ENCODE results near the gene LGALS3.

LGALS3 gene

DNA sequence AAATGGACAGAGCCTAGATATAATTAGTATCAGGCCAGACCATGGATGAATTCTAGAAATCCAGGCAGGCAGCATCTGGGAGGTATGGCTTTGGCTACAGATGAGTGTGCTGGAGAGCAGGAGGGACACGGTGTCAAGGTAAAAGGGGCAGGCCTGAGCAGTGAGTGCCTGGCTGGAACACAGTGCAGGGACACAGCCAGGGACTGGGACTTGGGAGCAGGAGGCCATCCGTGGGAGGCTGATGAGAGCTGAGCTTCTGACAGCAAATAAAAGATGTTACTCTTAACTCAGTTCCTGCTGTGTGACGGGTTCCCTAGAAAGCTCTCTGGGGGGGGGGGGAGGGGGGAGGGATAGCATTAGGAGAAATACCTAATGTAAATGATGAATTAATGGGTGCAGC, 13.6 kb upstream of the LGALS3 start:
- DNase-seq (ENCODE audit: low read depth) = no peak

DNA sequence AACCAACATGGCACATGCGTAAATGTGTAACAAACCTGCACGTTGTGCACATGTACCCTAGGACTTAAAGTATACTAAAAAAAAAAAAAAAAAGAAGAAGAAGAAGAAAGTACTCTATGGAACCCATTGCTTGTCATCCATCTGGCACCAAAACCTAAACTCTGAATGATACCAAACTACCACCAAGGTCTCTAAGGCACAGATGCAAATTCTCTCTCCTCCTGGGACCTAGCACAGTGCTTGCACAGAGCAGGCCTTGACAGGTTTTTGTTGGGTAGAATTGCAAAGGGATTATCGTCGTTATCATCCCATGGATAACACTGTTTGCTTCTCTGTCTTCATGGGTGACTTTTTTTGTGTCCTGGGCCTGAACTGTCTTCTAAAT, 13.2 kb upstream of the LGALS3 start:
- DNase-seq (ENCODE audit: low read depth) = no peak

DNA sequence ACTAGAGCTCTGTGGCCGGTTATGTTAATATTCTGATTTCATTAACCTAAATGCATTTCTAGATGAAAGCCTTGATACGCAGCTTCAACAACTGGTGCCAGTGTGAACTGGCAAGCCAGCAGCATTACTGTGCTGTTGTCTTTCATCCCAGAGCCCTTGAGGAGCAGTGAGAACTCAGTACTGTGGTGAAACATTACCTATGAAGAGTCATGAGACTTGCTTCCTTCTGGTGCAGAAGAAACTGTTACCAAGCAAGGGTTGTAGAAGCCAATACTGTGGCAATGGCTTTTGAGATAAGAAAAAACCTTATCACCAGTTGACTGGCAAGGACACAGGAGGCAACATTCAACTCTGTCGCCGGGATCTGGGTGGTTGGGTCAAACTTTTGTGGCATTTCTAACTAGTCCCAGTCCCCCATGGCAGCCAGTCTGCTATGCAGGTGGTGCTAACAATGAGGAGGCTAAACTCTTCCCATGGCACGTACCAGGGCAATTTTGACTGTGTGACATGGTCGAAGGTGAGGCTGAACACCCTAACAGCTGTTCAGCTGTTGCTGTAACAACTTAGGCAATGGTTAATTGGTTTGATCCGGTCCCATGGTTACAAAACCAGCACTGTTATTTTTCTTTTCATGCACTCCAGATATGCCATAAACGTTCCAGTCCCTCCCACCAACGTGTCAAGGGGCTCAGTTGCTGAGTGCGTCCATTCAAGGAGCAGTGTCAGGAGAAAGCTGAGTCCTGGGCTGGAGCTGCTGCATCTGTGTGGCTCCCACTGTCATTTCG, 12.6 kb upstream of the LGALS3 start:
- DNase-seq (ENCODE audit: low read depth) = no peak

DNA sequence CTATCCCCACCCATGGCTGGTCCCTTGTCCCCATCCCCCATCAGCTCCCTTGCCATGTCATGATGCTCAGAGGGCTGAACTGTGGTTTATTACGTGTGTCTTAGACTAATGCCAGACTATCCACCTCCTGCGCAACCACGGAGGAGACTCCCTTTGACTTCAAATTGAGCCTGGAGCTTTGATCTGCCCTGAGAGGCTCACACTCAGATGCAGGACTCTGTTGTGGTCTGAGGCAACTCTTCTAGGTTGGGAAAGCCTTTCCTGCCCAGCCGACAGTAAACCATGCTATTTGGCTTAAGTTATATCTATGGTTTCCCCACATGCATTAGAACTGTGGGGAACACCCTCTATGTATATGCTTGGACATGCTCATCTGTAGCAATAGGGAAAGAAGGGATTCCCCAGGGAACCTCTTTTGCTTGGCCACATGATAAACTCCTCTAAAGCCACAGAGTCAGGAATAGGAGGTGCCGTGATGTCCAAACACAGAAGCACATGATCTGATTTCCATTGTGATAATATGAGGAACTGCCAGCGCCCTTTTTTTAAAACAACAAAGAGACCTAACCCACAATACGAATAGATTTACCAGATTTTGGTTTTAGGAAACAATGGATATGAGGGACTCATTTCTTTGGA, 11.1 kb upstream of the LGALS3 start:
- no peak for DNase-seq (ENCODE audit: low read depth)

DNA sequence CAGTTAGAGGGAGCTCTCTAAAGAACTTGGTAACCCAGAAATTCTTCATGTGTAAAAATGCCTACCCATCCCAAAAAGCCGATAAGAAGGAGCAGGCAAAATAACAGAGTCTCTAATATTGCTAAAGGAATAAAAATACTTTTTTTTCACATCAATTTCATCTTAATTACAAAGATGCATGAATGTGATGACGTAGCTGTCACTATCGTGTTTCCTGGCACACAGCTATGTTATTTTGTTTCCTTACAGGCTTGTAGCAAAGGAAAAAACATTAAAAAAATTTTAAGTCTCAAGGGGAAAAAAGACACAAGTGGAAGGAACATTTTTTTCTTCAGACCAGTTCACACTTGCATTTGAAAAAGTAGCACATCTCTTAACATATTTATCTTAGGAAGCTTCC, 10.3 kb upstream of the LGALS3 start:
- DNase-seq (ENCODE audit: low read depth) = no peak

DNA sequence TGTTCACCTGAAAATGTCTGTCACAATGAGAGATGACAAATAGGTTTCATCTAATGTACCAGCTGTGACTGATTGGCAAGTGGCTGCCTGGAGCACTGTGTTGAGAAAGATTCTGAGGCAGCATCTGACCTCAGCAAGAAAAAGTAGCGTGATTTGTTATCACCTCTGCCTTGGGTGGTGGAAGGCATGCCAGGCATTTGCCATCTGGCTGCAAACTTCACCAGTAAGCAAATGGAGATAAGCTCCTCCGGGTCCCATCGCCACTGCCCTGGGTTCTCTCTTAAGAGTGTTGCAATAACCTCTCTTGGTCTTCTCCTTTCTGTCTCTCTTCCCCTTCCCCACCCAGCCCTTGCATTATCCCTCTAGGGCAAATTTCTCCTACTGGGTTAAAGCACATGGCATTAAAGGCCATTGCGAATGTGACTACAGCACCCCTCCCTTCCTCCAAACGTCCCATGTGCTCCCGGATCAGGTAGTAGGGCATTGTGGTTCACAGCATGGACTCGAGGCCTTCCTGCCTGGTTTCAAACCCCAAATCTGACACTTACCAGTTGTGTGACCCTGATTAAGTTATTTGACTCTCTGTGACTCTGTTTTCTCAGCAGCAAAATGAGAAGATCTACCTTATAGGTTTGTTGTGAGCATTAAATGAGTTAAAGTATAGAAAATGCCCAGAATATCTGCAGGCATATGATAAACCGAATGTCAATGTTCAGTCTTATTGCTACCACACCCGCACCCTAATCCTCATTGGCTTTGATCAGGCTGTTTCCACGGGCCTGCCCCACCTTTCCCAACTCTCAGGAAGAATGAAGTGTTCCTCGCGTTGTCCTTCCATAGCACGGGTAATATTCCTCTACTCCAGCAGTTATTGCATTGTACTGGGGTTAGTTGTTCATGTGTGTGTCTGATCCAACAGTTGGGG, 8.2 kb upstream of the LGALS3 start:
- no peak for DNase-seq (ENCODE audit: low read depth)

DNA sequence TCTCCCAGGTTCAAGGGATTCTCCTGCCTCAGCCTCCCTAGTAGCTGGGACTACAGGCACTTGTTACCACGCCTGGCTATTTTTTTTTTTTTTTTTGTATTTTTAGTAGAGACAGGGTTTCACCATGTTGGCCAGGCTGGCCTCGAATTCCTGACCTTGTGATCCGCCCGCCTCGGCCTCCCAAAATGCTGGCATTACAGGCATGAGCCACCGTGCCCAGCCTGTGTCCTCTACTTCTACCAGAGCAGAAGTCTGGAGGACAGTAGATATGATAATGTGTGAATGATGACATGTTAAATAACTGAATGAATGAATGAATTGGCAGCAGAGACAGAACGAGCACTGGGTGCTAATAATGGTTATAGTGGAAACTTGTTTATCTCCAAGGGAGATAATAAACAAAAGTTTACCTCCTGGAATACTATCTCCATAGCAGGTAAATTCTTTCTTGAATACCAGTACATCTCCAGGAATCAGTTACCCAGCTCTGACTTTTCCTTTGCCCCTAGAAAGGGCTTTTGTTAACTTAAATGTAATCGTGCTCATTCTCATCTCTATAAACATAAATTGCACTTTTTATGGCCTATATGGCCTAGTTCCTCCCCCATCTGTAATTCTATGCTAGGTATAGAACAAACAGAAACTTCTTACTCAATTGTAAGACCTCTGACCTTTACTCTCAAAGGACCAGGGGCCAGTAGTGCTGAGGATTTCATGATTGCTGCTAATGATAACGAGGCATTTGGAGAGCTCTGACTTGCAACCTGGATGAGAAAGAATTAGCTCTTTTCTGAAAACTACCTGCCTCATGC, 7.2 kb upstream of the LGALS3 start:
- DNase-seq (ENCODE audit: low read depth) = no peak

DNA sequence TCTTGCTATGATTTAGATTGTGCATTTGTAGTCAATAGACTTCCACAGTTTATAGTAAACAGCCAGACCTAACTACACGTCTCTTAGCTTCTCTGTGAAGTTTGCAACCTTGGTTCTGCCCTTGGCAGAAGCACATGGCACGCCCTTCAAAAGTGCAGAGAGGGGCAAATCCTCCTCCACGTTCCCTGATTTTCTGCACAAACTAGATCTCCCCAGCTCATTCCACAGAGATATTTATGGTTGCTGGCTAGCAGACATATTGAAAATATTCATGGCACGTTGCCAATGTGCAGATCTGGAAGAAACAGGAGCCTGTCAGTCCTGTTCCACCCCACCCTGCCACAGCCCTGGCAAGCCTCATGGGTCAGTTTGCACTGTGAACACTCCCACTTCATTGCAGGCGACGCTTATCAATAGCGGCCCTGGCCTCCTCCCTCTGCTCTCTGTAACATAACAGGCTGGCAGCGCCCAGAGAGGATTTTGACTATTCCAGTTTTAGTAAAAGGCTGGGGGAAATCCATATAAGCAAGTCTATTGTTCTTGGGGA, 6.5 kb upstream of the LGALS3 start:
- DNase-seq (ENCODE audit: low read depth) = no peak

DNA sequence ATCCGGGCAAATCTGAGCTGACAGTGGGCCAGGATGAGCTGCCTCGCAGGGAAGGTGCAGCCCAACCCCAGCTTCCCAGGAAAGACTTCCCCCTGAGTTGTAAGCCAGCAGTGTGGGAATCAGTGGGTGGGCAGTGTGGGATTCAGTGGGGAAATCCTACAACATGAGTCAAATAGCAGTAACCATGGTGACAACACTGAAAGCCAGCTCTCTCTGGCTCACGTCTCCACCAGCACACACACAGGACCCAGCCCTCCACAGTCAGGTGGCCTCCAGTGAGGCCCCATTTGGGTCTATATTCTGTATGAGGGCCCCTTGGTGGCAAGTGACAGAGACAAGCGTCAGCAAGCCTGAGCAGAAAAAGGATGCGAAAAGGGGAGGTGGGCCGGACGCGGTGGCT, 6.0 kb upstream of the LGALS3 start:
- DNase-seq (ENCODE audit: low read depth) = no peak

DNA sequence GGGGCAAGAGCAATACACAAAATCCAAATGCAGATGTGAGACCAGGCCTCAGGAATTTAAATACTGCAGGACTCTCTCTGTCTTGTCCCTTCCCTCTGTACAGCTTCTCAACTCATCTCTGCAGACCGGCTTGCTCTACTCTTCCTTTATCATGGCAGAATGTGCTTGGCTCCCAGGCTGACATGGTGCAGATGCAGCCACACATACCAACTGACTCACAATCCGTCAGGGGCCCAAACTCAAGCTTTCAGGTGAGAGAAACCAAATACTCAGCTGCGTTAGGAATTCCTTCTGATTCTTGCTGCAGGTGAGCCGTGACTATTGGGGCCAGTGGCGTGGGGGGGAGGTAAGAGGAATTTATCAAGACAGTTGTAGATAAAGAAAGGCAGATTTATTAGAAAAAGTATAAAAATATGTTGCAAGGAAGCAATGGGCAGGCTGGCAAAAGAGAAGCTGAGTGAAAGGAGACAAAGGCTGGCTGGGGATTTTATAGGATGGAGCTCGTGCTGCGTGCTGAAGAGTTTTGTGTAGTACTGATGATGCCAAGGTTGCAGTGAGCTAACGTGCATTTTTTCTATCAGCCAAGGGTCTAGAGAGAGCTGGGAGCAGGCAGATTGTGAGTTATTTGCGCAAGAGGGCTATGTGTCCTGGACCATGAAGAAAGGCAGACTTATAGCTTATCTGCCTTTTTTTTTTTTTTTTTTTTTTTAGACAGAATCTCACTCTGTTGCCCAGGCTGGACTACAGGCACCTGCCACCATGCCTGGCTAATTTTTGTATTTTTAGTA, 5.0 kb upstream of the LGALS3 start:
- DNase-seq (ENCODE audit: low read depth) = no peak

DNA sequence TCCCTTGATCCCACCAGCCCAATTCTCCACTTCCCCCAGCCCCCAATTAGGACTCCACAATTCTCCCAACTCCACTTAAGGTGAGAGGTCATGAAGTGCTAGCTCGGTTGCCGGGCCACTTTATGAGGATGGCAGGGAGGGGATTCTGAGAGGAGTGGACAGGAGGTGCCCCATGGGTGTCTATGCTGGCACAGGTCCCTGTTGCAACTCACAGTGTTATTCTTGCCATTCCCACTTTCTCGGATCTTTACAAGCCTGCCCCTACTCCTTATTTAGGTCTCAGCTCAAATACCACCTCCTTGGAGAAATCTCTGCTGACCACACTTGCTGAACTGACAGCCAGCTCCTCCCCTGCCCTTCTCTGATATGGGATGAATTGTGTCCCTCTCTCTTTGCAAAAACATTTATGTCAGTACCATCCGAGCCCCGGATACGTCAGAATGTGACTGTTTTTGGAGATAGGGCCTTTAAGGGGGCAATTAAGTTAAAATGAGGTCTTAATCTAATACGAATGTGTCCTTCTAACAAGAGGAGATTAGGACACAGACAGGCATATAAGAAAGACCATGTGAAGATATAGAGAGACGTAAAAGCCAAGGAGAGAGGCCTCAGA, 4.2 kb upstream of the LGALS3 start:
- no peak for DNase-seq (ENCODE audit: low read depth)

DNA sequence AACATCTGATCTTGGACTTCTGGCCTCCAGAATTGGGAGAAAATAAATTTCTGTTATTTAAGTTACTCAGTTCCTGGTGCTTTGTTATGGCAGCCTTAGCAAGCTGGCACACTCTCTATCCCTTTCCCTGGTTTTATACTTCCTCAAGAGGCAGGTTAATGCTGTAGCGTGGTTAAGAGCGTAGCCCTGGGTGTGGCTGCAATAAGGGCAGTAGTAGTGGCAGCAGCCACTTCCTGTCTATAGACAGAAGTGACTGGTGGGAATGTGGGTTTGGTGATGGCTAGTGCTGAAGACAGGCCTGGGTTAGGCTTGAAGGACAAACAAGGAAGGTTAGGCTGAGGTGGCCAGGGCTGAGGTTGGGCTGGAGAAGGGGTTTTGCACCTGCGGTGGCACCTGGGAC, 3.6 kb upstream of the LGALS3 start:
- DNase-seq (ENCODE audit: low read depth) = no peak

DNA sequence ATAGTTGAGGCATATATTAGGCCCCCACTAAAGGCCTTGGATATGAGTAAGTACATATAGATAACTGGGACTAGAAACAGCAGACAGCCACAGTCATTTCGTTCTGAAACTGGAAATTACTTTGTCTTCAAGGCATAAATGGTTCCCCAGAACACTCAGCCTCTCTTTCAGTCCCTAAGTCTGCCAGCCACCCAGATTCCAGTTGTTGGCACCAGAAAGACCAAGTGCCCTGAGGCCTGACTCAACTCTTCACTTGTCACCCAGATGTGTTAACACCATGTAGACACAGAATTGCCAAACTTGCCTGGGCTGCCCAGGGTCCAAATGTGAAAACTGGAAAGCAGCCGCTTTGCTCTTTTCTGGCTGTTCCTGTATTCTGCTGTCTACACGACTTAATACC, 3.0 kb upstream of the LGALS3 start:
- DNase-seq (ENCODE audit: low read depth) = no peak

DNA sequence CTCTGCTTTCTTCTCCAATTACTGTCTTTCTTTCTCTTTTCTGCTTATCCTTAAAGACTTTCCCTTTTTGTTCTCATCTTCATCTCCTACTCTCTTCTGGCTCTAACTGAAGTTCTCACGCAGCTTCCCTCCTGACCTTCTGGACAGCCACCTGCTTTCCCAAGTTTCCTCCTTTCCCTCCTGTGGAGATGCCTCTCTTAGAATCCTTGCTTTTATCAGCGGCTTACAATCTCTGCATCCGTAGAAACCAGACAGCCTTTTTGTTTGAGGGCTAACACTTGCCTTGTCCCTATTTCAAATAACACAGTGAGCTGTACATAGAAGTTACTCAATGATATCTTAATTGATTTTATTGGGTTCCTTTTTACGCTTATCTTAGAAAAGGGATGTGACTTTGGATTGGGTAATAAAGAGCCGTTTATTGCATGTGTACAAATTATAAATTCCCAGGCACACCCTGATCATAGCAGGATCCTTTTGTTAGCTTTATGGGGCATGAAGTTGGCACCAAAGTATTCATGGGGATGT, 2.1 kb upstream of the LGALS3 start:
- no peak for DNase-seq (ENCODE audit: low read depth)

DNA sequence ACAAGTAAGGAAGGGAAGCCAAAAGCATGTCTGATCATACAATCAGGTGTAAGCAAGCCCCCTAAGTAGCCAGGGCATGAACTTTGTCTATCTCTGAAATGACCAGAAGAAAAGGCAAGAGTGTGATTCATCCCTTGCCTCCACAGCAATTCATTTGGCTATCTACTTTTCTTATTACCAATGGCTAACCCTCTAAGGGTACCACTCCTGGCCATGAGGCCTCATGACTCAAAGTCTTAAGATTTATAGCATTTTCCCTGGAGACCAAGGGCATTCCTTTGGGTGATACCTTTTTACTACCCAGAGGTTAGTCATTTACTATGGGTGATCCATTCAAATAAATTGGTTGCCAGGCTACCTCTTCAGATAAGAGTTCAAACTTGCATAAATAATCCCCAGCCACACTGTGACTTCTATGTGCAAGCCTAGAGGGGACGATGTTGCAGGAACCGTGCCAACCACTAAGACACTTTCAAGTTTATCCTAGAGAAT, 1.5 kb upstream of the LGALS3 start:
- DNase-seq (ENCODE audit: low read depth) = no peak

DNA sequence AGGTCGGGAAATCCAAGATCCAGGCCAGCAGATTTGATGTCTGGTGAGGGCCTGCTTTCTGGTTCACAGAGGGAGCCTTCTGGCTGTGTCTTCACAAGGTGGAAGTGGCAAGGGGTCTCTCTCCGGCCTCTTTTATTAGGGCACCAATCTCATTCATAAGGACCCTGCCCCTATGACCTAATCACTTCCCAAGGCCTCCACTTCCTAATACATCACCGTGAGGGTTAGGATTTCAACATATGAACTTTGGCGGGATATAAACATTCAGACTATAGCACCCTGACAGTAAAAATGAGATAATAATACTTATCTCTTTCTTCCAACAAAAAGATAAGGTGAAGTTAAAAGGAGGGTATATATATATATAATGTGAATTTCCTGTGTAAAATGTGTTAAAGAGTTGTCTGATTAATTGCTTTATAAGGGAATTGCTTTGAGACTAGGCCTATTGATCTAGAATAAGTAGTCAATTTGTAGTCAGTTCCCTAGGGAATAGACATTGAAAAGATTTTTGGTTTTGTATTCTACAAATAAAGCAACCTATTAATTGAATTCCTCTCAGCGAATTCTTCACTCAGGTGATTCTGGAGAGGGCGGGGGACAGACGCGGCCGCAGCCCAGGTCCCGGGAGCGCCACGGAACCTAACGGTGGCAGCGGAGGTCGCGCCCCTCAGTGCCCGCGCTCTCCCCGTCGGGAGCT, 516 bp upstream of the LGALS3 start:
- DNase-seq (ENCODE audit: low read depth) = no peak

DNA sequence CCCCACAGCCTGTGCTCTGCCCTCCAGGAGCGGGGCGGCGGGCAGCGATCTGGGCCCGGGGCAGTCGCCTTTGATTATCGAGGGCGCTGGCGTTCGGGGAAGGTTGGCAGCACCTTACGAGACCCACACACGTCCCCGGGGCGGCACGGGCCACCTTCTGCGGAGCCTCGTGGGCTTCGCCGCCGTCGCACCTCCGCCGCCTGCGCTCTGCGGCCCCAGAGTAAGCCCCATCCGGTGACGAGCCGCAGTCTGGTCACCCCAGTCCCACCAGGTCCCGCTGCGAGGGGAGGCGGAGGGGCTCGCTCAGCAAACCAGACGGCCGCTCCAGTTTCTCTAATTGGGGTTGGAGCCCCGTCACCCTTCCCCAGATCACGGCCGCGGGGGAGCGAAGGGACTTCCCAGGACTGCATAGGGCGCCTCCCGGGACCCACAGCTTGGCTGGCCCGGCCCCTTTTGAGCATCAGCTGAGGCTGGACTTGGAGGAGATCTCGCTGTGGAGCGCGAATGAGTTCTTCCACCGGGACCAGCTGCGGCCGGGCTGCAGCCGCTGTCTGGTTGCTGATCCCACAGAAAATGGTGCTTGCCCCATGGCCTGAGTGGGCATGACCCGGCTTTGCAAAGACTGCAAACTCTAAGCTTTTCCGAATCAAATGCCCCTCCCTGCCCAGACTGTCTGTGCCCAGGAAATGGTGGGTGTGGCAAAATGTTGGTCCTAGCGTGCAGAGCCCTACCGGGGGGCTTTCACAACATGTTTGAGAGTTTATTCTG, 560 bp downstream of the LGALS3 start:
- DNase-seq (ENCODE audit: low read depth) = no peak

DNA sequence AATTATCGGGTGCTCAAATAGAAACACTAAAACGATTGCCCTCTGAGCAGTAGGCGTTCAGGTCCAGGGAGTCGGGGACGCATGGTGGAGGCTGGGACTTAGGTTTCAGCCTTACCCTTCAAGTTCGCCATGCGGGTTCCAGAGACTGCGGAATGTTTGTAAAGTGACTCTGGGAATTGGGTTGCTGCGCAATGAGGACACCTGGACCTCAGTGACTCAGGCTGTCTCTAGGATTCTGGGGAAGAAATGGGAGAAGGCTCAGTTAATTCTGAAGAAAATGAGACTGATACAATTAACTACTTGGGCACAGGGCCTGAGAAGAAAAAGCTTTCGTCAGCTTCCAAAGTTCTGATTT, 1.1 kb downstream of the LGALS3 start:
- DNase-seq (ENCODE audit: low read depth) = no peak
